ENCODE data around the gene GTPBP2.

DNA sequence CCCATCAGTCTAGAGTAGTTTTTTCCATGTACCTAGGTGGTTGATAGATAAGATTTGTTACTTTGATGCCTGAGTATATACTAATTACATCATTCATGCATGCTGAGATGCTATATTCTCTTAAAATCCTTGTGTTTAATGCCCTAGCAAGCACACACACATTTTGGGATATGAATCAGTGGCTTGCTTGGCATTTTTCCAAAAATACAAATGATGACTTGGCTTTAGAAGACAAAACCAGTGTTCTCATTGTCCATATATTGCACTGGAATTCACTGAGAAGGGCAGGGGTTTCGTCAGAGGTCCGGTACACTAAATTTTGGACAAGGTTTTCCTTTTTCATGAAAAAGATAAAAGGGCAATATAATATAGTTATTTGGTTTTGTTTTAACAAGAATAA lies 24.9 kb downstream of the GTPBP2 start:
- TF ChIP-seq CTCF (IDR thresholded peaks at IDR 0.05; ENCODE audit: low read depth, low read length, poor library complexity, severe bottlenecking) (no peak), EZH2phosphoT487 (IDR thresholded peaks at IDR 0.05; ENCODE audit: borderline replicate concordance, low read length) (no peak)

All from DOHH2 (cell line).